Measurements from ENCODE around the gene KRTAP1-4.
"Not testable (repeated sequence)": the region's sequence is repeated elsewhere in the genome, so short reads cannot be mapped to it uniquely, and the experiment has no call there.

Gene KRTAP1-4

GRCh38 chr17:41029633-41030245 lies at the start of gene KRTAP1-4:
Gene KRTAP1-4, minus strand, starts transcription at chr17:41030195. Its CDS starts 117 bp downstream, at chr17:41030078.
- no peak for DNase-seq (ENCODE audit: low read depth in 2 of 2, low spot score in 1 of 2)

GRCh38 chr17:41076788-41077187 lies 46.8 kb upstream of the KRTAP1-4 start:
- no peak for DNase-seq (ENCODE audit: low read depth in 2 of 2, low spot score in 1 of 2)

- no peak for DNase-seq (ENCODE audit: low read depth in 2 of 2, low spot score in 1 of 2)
Measured at GRCh38 chr17:41073676-41074075, 43.7 kb upstream of the KRTAP1-4 start.

- DNase-seq (ENCODE audit: low read depth in 2 of 2, low spot score in 1 of 2) = no peak
Measured at GRCh38 chr17:41071606-41072360, 41.8 kb upstream of the KRTAP1-4 start.

- no peak for DNase-seq (ENCODE audit: low read depth in 2 of 2, low spot score in 1 of 2)
Measured at GRCh38 chr17:41069031-41069430, 39.0 kb upstream of the KRTAP1-4 start.

GRCh38 chr17:41067281-41067680 lies 37.3 kb upstream of the KRTAP1-4 start:
- DNase-seq (ENCODE audit: low read depth in 2 of 2, low spot score in 1 of 2) = no peak

- no peak for DNase-seq (ENCODE audit: low read depth in 2 of 2, low spot score in 1 of 2)
Measured at GRCh38 chr17:41065829-41066624, 36.0 kb upstream of the KRTAP1-4 start, which contains the start of gene KRTAP2-4. Gene KRTAP2-4, minus strand, starts transcription at chr17:41065879. Its CDS starts 34 bp downstream, at chr17:41065845.

GRCh38 chr17:41065016-41065689 lies 35.2 kb upstream of the KRTAP1-4 start:
- not testable (repeated sequence) for DNase-seq (ENCODE audit: low read depth in 2 of 2, low spot score in 1 of 2)

GRCh38 chr17:41064301-41064700 lies 34.3 kb upstream of the KRTAP1-4 start:
- DNase-seq (ENCODE audit: low read depth in 2 of 2, low spot score in 1 of 2) = no peak

GRCh38 chr17:41063449-41063848 lies 33.5 kb upstream of the KRTAP1-4 start:
- no peak for DNase-seq (ENCODE audit: low read depth in 2 of 2, low spot score in 1 of 2)

GRCh38 chr17:41061964-41062363 lies 32.0 kb upstream of the KRTAP1-4 start:
- DNase-seq (ENCODE audit: low read depth in 2 of 2, low spot score in 1 of 2) = no peak

GRCh38 chr17:41060052-41060604 lies 30.1 kb upstream of the KRTAP1-4 start, which contains the start of gene KRTAP2-3:
Gene KRTAP2-3, minus strand, starts transcription at chr17:41060114. Its CDS starts 64 bp downstream, at chr17:41060050.
- DNase-seq (ENCODE audit: low read depth in 2 of 2, low spot score in 1 of 2) = no peak

GRCh38 chr17:41059276-41060051 lies 29.5 kb upstream of the KRTAP1-4 start:
- not testable (repeated sequence) for DNase-seq (ENCODE audit: low read depth in 2 of 2, low spot score in 1 of 2)

GRCh38 chr17:41058741-41059140 lies 28.7 kb upstream of the KRTAP1-4 start:
- no peak for DNase-seq (ENCODE audit: low read depth in 2 of 2, low spot score in 1 of 2)

GRCh38 chr17:41057547-41057946 lies 27.6 kb upstream of the KRTAP1-4 start:
- no peak for DNase-seq (ENCODE audit: low read depth in 2 of 2, low spot score in 1 of 2)

GRCh38 chr17:41055130-41055529 lies 25.1 kb upstream of the KRTAP1-4 start, which contains the start of gene KRTAP2-2:
Gene KRTAP2-2, minus strand, starts transcription at chr17:41055230. Its CDS starts 19 bp downstream, at chr17:41055211.
- not testable (repeated sequence) for DNase-seq (ENCODE audit: low read depth in 2 of 2, low spot score in 1 of 2)

- not testable (repeated sequence) for DNase-seq (ENCODE audit: low read depth in 2 of 2, low spot score in 1 of 2)
Measured at GRCh38 chr17:41054556-41054955, 24.6 kb upstream of the KRTAP1-4 start.

GRCh38 chr17:41054025-41054424 lies 24.0 kb upstream of the KRTAP1-4 start:
- no peak for DNase-seq (ENCODE audit: low read depth in 2 of 2, low spot score in 1 of 2)

- DNase-seq (ENCODE audit: low read depth in 2 of 2, low spot score in 1 of 2) = no peak
Measured at GRCh38 chr17:41052566-41052965, 22.6 kb upstream of the KRTAP1-4 start.

GRCh38 chr17:41049110-41049509 lies 19.1 kb upstream of the KRTAP1-4 start:
- DNase-seq (ENCODE audit: low read depth in 2 of 2, low spot score in 1 of 2) = no peak
